Spleen (tissue), 11 donors: ENCODE data around the gene CPNE9. TPM values are rescaled to one million over a fixed set of nuclear protein-coding genes. Genes with fewer than 3 reads are reported as not detected.

Source experiments
- DNase-seq: peaks from one replicate; pipeline ENCODE4 v3.0.0-alpha.2; 2020
- H3K27ac ChIP-seq, 8 donors: fragments of 200-600 bp; sonication (generic) in 7 of 8; 1 replicate in 4 of 8; 2 replicates in 4 of 8; pipeline versions ENCODE4 v1.5.0 to v1.8.0; 2016 to 2021; ENCODE audit warnings: inconsistent platforms in 4 of 8, mild to moderate bottlenecking in 4 of 8, moderate library complexity in 1 of 8
- H3K27me3 ChIP-seq, 7 donors: fragments of 200-600 bp; sonication (generic) in 6 of 7; replicated peaks in 1 of 7; 1 replicate in 4 of 7; 2 replicates in 3 of 7; pipeline versions ENCODE4 v1.5.0 to v1.8.0; 2016 to 2021; ENCODE audit warnings: inconsistent platforms in 3 of 7, mild to moderate bottlenecking in 1 of 7
- H3K36me3 ChIP-seq, 6 donors: fragments of 200-600 bp; sonication (generic) in 5 of 6; 1 replicate in 4 of 6; 2 replicates in 2 of 6; pipeline versions ENCODE4 v1.5.0 to v1.8.0; 2016 to 2021; ENCODE audit warnings: inconsistent platforms in 2 of 6
- H3K4me1 ChIP-seq, 6 donors: fragments of 200-600 bp; sonication (generic) in 5 of 6; 1 replicate in 3 of 6; 2 replicates in 3 of 6; pipeline versions ENCODE4 v1.5.0 to v1.8.0; 2016 to 2021; ENCODE audit warnings: inconsistent platforms in 3 of 6
- H3K4me3 ChIP-seq, 8 donors: fragments of 200-600 bp; sonication (generic) in 7 of 8; 1 replicate in 4 of 8; 2 replicates in 4 of 8; pipeline versions ENCODE4 v1.5.0 to v1.8.0; 2016 to 2021; ENCODE audit warnings: inconsistent platforms in 4 of 8, mild to moderate bottlenecking in 4 of 8, moderate library complexity in 2 of 8
- H3K9me3 ChIP-seq, 8 donors: fragments of 200-600 bp; sonication (generic) in 7 of 8; 1 replicate in 4 of 8; 2 replicates in 4 of 8; pipeline versions ENCODE4 v1.5.0 to v1.8.0; 2016 to 2021; ENCODE audit warnings: inconsistent platforms in 4 of 8
- POLR2A ChIP-seq, 3 donors: fragments of 450-650 bp; IDR thresholded peaks; one replicate each; pipeline ENCODE4 v1.5.1; 2017; ENCODE audit warnings: antibody characterized with exemption in 3 of 3, mild to moderate bottlenecking in 1 of 3
- POLR2AphosphoS5 ChIP-seq, 3 donors: sonication (generic); formaldehyde crosslinking; IDR thresholded peaks; one replicate each; pipeline ENCODE4 v1.5.1; 2017; ENCODE audit warnings: antibody characterized with exemption in 3 of 3
- WGBS, 5 donors: extraction: QIAGEN DNeasy Blood & Tissue Kit in 3 of 5; methylation state at CpG; one replicate each; pipeline versions ENCODE4 v1.1.5 to v1.1.7; 2013 to 2018; 5-methylcytosine and 5-hydroxymethylcytosine counted together
- intact Hi-C: fragments of 100-400 bp; cut with DNase I; formaldehyde crosslinking; loops from one replicate; pipeline ENCODE4 v1.15.0; 2023; ENCODE audit warnings: low total_unique reads
- polyA plus RNA-seq, 3 donors: library from polyadenylated mRNA; stranded (reverse); fragments of 200-250 nt; gene quantifications; one replicate each; pipeline ENCODE4 v1.2.1, GENCODE V29; 2013
- total RNA-seq, 7 donors: library from RNA; depleted of rRNA in 3 of 7; stranded (reverse); fragments of >200 nt in 3 of 7; fragmentation: NEBNext Ultra II Directional in 4 of 7; extraction: Animal tissue kit (Norgen Biotek cat#: 25700) in 4 of 7; gene quantifications; one replicate each; pipeline versions ENCODE4 v1.1.0 to v1.2.1, GENCODE V29; 2016 to 2021
- TF ChIP-seq, protein P1 (sequence below), 11 experiments: fragments of 200-600 bp in 7 of 11; fragments of 450-650 bp in 4 of 11; sonication (generic) in 4 of 11; IDR thresholded peaks in 8 of 11; conservative IDR thresholded peaks in 3 of 11; 1 replicate in 7 of 11; 2 replicates in 4 of 11; pipeline versions ENCODE4 v1.4.0 to v1.8.0; 2016 to 2021; ENCODE audit warnings: antibody characterized with exemption in 11 of 11, inconsistent platforms in 4 of 11, mild to moderate bottlenecking in 1 of 11
- donor health status: healthy with polysubstance abuse.
- donor health status: DM: no; HTN: no; CAD: no; lungs with moderate emphysema.
- donor health status: DM: no; HTN: no; CAD: no.
- donor health status: Bipolar disorder and iron deficiency.
- donor health status: healthy.
- donor health status: DM: no; HTN: no; CAD: no.
- donor health status: DM: yes; HTN: yes; CAD: no.

CPNE9 gene
- total and polyA plus RNA-seq, 10 donors, result 0.15 to 0.63 (median 0.20) TPM; not detected in 6

DNA sequence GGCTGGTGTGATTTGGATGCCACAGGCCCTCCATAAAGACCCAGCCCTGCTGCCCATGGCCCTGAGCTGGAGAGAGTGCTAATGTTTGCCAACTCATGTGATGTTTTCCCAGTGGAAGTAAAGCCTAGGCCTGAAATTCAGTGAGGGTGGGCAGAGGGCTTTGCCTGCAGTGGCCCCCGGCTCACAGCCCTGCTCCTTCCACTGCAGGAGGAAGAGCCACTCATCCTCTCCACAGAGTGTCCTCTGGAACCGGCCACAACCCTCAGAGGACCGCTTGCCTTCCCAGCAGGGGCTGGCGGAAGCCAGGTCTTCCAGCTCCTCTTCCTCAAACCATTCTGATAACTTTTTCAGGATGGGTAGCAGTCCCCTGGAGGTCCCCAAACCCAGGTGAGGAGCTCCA, 13.9 kb upstream of the CPNE9 start:
- H3K4me3 ChIP-seq, result no peak overlapping the region
- H3K36me3 ChIP-seq, result peaks cover 10 to 100% (median 100%) of the 10 kb centered on the region in 6 donors
- peaks cover 0 to 17% (median 2%) of the 10 kb centered on the region in 6 donors for H3K4me1 ChIP-seq
- H3K27me3 ChIP-seq, result no peaks in the 10 kb centered on the region
- no peak for TF ChIP-seq POLR2AphosphoS5 (IDR thresholded peaks at IDR 0.05)
- no peak for TF ChIP-seq POLR2A (IDR thresholded peaks at IDR 0.05)
- TF ChIP-seq, protein P1, sequence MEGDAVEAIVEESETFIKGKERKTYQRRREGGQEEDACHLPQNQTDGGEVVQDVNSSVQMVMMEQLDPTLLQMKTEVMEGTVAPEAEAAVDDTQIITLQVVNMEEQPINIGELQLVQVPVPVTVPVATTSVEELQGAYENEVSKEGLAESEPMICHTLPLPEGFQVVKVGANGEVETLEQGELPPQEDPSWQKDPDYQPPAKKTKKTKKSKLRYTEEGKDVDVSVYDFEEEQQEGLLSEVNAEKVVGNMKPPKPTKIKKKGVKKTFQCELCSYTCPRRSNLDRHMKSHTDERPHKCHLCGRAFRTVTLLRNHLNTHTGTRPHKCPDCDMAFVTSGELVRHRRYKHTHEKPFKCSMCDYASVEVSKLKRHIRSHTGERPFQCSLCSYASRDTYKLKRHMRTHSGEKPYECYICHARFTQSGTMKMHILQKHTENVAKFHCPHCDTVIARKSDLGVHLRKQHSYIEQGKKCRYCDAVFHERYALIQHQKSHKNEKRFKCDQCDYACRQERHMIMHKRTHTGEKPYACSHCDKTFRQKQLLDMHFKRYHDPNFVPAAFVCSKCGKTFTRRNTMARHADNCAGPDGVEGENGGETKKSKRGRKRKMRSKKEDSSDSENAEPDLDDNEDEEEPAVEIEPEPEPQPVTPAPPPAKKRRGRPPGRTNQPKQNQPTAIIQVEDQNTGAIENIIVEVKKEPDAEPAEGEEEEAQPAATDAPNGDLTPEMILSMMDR (IDR thresholded peaks at IDR 0.05 in 8 of 11, conservative IDR thresholded peaks at IDR 0.05 in 3 of 11), result no peak
- H3K9me3 ChIP-seq, result no peaks in the 10 kb centered on the region
- DNase-seq, result peak; percentile 49
- no peak overlapping the region for H3K27ac ChIP-seq
- 92 to 100% (median 96%) methylated on average over 4 of the region's 4 CpGs for WGBS, 5 donors
- intact Hi-C loops, result no loop called here

GRCh38 chr3:9690451-9691450, 12.9 kb upstream of the CPNE9 start:
- H3K36me3 ChIP-seq, result peaks cover 6 to 100% (median 100%) of the 10 kb centered on the region in 6 donors
- intact Hi-C loops, result no loop called here
- no peak overlapping the region for H3K27ac ChIP-seq
- peaks cover 0 to 17% (median 2%) of the 10 kb centered on the region in 6 donors for H3K4me1 ChIP-seq
- H3K9me3 ChIP-seq, result no peaks in the 10 kb centered on the region
- 73 to 84% (median 78%) methylated on average over 12 to 15 of the region's 15 CpGs for WGBS, 5 donors
- no peak overlapping the region for H3K4me3 ChIP-seq
- peak; percentile 87 for DNase-seq
- TF ChIP-seq POLR2AphosphoS5 (IDR thresholded peaks at IDR 0.05) (peak; percentile 30 to 78 (median 74)), POLR2A (IDR thresholded peaks at IDR 0.05) (no peak)
- TF ChIP-seq, protein P1 (IDR thresholded peaks at IDR 0.05 in 8 of 11, conservative IDR thresholded peaks at IDR 0.05 in 3 of 11), result no peak
- no peaks in the 10 kb centered on the region for H3K27me3 ChIP-seq

DNA sequence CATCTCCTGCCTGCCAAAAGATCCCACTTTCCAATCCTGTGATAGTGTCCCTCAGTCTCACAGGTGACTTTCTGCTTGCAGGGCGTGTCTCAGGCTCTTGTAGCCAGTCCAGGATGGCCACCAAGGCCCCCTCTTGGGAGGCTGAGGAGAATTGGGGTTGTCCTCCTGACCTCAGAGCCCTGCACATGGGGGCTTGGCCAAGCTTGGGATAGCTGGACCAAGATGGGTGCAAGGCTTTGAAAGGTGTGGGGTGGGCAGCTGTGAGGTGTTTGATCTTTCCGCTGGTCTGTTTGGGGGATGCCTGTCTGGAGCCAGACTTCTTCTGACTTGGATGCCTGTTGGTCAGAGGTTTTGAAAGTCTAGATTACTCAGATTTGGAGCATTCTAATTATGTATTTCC, 12.0 kb upstream of the CPNE9 start:
- H3K9me3 ChIP-seq, result no peaks in the 10 kb centered on the region
- TF ChIP-seq POLR2AphosphoS5 (IDR thresholded peaks at IDR 0.05) (no peak), POLR2A (IDR thresholded peaks at IDR 0.05) (no peak)
- TF ChIP-seq, protein P1 (IDR thresholded peaks at IDR 0.05 in 8 of 11, conservative IDR thresholded peaks at IDR 0.05 in 3 of 11), result no peak
- H3K36me3 ChIP-seq, result peaks cover 6 to 100% (median 100%) of the 10 kb centered on the region in 6 donors
- H3K4me1 ChIP-seq, result peaks cover 0 to 17% (median 2%) of the 10 kb centered on the region in 6 donors
- DNase-seq, result peak; percentile 48
- no peak overlapping the region for H3K27ac ChIP-seq
- H3K27me3 ChIP-seq, result no peaks in the 10 kb centered on the region
- H3K4me3 ChIP-seq, result no peak overlapping the region
- WGBS, 5 donors, result 94 to 100% (median 98%) methylated on average over 2 of the region's 2 CpGs
- intact Hi-C loops, result no loop called here

- WGBS, 5 donors, result 90 to 99% (median 97%) methylated on average over 5 of the region's 5 CpGs
- intact Hi-C loops, result no loop called here
- no peak overlapping the region for H3K4me3 ChIP-seq
- TF ChIP-seq POLR2AphosphoS5 (IDR thresholded peaks at IDR 0.05) (peak in 1 of 3 donors; percentile 34), POLR2A (IDR thresholded peaks at IDR 0.05) (no peak)
- TF ChIP-seq, protein P1 (IDR thresholded peaks at IDR 0.05 in 8 of 11, conservative IDR thresholded peaks at IDR 0.05 in 3 of 11), result no peak
- peak; percentile 66 for DNase-seq
- H3K9me3 ChIP-seq, result no peaks in the 10 kb centered on the region
- no peak overlapping the region for H3K27ac ChIP-seq
- peaks cover 0 to 17% (median 2%) of the 10 kb centered on the region in 6 donors for H3K4me1 ChIP-seq
- no peaks in the 10 kb centered on the region for H3K27me3 ChIP-seq
- H3K36me3 ChIP-seq, result peaks cover 6 to 100% (median 100%) of the 10 kb centered on the region in 6 donors
These were observed 11.2 kb upstream of the CPNE9 start for GRCh38 chr3:9692416-9692815.
